ENCODE measurements around the gene POLE3.

DNA sequence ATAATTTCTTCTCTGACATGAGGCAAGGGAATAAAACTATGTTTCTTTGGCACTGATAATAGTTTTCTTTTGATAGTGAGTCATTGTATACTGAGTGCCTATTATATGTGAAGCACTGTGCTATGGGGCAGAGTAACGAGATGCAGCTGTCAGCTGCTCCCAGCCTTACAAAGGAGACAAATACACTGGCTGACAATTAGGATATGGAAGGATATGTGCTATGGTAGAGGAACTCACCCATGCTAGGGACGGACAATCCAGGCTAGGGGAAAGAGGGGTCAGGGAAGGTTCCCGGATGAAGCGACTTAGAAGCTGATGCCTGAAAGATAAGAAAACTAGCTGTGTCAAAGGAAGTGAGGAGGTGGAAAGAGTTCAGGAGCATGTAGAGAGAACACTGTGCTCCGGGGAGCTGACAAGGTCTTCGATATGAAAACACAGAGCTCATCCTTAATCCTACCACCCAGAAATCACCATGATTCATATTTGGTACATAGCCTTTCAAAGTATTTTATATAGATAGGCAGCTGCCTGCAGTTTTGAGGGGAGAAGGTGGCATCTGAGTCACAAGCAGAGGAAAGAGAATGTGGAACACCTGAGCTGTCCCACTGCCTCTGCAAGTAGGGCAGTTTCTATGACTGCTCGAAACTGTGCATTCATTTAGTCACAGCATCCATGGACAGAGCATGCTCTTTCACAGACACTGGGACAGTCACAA lies 49.0 kb downstream of the POLE3 start:
- TF ChIP-seq, protein P1, sequence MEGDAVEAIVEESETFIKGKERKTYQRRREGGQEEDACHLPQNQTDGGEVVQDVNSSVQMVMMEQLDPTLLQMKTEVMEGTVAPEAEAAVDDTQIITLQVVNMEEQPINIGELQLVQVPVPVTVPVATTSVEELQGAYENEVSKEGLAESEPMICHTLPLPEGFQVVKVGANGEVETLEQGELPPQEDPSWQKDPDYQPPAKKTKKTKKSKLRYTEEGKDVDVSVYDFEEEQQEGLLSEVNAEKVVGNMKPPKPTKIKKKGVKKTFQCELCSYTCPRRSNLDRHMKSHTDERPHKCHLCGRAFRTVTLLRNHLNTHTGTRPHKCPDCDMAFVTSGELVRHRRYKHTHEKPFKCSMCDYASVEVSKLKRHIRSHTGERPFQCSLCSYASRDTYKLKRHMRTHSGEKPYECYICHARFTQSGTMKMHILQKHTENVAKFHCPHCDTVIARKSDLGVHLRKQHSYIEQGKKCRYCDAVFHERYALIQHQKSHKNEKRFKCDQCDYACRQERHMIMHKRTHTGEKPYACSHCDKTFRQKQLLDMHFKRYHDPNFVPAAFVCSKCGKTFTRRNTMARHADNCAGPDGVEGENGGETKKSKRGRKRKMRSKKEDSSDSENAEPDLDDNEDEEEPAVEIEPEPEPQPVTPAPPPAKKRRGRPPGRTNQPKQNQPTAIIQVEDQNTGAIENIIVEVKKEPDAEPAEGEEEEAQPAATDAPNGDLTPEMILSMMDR (IDR thresholded peaks at IDR 0.05; ENCODE audit: insufficient read depth, low read length): no peak
- TF ChIP-seq POLR2AphosphoS5 (IDR thresholded peaks at IDR 0.05; ENCODE audit: low read depth): no peak
- no peak for TF ChIP-seq GABPA (IDR thresholded peaks at IDR 0.05; ENCODE audit: low read depth)
- TF ChIP-seq, protein P2, sequence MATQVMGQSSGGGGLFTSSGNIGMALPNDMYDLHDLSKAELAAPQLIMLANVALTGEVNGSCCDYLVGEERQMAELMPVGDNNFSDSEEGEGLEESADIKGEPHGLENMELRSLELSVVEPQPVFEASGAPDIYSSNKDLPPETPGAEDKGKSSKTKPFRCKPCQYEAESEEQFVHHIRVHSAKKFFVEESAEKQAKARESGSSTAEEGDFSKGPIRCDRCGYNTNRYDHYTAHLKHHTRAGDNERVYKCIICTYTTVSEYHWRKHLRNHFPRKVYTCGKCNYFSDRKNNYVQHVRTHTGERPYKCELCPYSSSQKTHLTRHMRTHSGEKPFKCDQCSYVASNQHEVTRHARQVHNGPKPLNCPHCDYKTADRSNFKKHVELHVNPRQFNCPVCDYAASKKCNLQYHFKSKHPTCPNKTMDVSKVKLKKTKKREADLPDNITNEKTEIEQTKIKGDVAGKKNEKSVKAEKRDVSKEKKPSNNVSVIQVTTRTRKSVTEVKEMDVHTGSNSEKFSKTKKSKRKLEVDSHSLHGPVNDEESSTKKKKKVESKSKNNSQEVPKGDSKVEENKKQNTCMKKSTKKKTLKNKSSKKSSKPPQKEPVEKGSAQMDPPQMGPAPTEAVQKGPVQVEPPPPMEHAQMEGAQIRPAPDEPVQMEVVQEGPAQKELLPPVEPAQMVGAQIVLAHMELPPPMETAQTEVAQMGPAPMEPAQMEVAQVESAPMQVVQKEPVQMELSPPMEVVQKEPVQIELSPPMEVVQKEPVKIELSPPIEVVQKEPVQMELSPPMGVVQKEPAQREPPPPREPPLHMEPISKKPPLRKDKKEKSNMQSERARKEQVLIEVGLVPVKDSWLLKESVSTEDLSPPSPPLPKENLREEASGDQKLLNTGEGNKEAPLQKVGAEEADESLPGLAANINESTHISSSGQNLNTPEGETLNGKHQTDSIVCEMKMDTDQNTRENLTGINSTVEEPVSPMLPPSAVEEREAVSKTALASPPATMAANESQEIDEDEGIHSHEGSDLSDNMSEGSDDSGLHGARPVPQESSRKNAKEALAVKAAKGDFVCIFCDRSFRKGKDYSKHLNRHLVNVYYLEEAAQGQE (IDR thresholded peaks at IDR 0.05; ENCODE audit: insufficient replicate concordance, low read depth): no peak
- no peak for TF ChIP-seq SPI1 (IDR thresholded peaks at IDR 0.05; ENCODE audit: borderline replicate concordance, low read depth)

Data from HL-60 (cell line).